A673 (cell line): ENCODE measurements around the gene CLK2. TPM values are rescaled to one million over a fixed set of nuclear protein-coding genes. Genes with fewer than 3 reads are reported as not detected.

Experiments used
- BruUV-seq: library from RNA; stranded (reverse); fragments of 400-500 nt; replicated peaks from 2 replicates; lab custom pipeline; 2021; lab: Mats Ljungman, UMichigan
- CTCF ChIA-PET: fragments of 300-600 bp; sonication (Branson Sonifier 250); formaldehyde crosslinking; loops from one replicate; lab custom pipeline; 2022; ENCODE audit warnings: antibody characterized with exemption; lab: Charles Lee
- POLR2A ChIA-PET: fragments of 300-600 bp; sonication (Branson Sonifier 250); formaldehyde crosslinking; loops from one replicate; lab custom pipeline; 2022; ENCODE audit warnings: antibody characterized with exemption; ENCODE audit not compliant: low non-redundant PET; lab: Charles Lee
- DNase-seq: peaks from one replicate; pipeline ENCODE4 v3.0.0-alpha.2; 2015; ENCODE audit warnings: low spot score
- H3K27ac ChIP-seq: fragments of 200-600 bp; sonication (generic); 2 replicates; pipeline ENCODE4 v1.5.1; 2016; ENCODE audit warnings: mixed run types, low read depth, mild to moderate bottlenecking, mixed read lengths, antibody characterized with exemption, low read length; ENCODE audit not compliant: poor library complexity, severe bottlenecking
- H3K27me3 ChIP-seq: fragments of 200-600 bp; sonication (generic); replicated peaks from 2 replicates; pipeline ENCODE4 v1.6.1; 2017; ENCODE audit warnings: mixed run types, low read depth, mild to moderate bottlenecking, mixed read lengths, antibody characterized with exemption, low read length; ENCODE audit not compliant: insufficient read depth, poor library complexity
- H3K36me3 ChIP-seq: fragments of 200-600 bp; sonication (generic); 2 replicates; pipeline ENCODE4 v1.6.1; 2016; ENCODE audit warnings: mixed run types, mild to moderate bottlenecking, mixed read lengths, antibody characterized with exemption, low read length; ENCODE audit not compliant: insufficient read depth, poor library complexity, severe bottlenecking
- H3K4me1 ChIP-seq: fragments of 200-600 bp; sonication (generic); 2 replicates; pipeline ENCODE4 v1.6.1; 2017; ENCODE audit warnings: mixed run types, mild to moderate bottlenecking, mixed read lengths, antibody characterized with exemption, low read length; ENCODE audit not compliant: insufficient read depth, poor library complexity, severe bottlenecking
- H3K4me3 ChIP-seq: fragments of 200-600 bp; sonication (generic); 2 replicates; pipeline ENCODE4 v1.5.1; 2016; ENCODE audit warnings: low read depth, mixed run types, mild to moderate bottlenecking, mixed read lengths, low read length; ENCODE audit not compliant: poor library complexity, severe bottlenecking
- H3K9me3 ChIP-seq: fragments of 200-600 bp; sonication (generic); 2 replicates; pipeline ENCODE4 v1.6.1; 2016; ENCODE audit warnings: mixed run types, low read depth, mild to moderate bottlenecking, mixed read lengths, antibody characterized with exemption, low read length; ENCODE audit not compliant: poor library complexity, severe bottlenecking
- EZH2 ChIP-seq: fragments of 200-600 bp; sonication (generic); IDR thresholded peaks from 2 replicates; pipeline ENCODE4 v1.6.1; 2017; ENCODE audit warnings: borderline replicate concordance, low read depth, mild to moderate bottlenecking, mixed read lengths, antibody characterized with exemption, low read length; ENCODE audit not compliant: poor library complexity, severe bottlenecking
- intact Hi-C: fragments of 100-400 bp; cut with micrococcal nuclease; formaldehyde crosslinking; loops from one replicate; pipeline ENCODE4 v1.10.0; 2022; ENCODE audit not compliant: unreplicated experiment
- total RNA-seq: library from RNA; stranded (reverse); gene quantifications from 2 replicates; pipeline ENCODE4 v1.2.3, GENCODE V29; 2021
- TF ChIP-seq, protein P1 (sequence below): fragments of 300-800, 200-600 bp; sonication (generic); conservative IDR thresholded peaks from 2 replicates; pipeline ENCODE4 v1.5.1; 2017; ENCODE audit warnings: low read depth, mild to moderate bottlenecking, antibody characterized with exemption, low read length, moderate library complexity, mixed read lengths

CLK2 gene
- total RNA-seq, 1 experiment from 2014 or later, result 70.2 TPM

DNA sequence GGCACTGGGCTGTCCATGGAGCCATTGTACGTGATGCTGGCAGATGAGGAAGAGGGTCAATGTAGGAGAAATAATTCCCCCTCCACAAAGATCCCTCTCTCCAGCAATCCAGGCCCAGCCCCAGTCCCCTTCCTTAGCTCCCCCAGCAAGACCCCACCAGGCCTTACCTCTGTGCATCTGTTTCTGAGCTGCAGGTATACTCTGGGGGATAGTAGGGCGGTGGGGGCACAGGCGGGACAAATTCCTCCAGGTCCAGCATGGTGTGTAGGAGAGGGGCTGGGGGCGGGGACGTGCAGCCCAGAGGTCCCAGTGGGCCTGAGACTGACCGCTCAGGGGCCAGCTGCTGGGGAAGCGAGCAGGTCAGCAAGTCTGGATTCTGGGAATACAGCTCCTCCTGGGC lies 21.7 kb downstream of the CLK2 start:
- Histone ChIP-seq H3K27me3 (no peaks in the 10 kb centered on the region), H3K4me1 (peaks cover 26% of the 10 kb centered on the region), H3K4me3 (no peak overlapping the region), H3K36me3 (peaks cover 21% of the 10 kb centered on the region), H3K27ac (peak overlapping the region; percentile 57), H3K9me3 (no peaks in the 10 kb centered on the region)
- CTCF ChIA-PET, result interaction anchor here (0.5 to 2.6 kb wide), 9 partner anchors 10 to 397 kb away, joined by 4 to 28 read pairs (median 7); partner anchors contain the start of genes CLK2, FDPS, PMVK and RUSC1
- no TSS peak for BruUV-seq
- no peak for DNase-seq
- no peak for TF ChIP-seq EZH2
- TF ChIP-seq, protein P1, sequence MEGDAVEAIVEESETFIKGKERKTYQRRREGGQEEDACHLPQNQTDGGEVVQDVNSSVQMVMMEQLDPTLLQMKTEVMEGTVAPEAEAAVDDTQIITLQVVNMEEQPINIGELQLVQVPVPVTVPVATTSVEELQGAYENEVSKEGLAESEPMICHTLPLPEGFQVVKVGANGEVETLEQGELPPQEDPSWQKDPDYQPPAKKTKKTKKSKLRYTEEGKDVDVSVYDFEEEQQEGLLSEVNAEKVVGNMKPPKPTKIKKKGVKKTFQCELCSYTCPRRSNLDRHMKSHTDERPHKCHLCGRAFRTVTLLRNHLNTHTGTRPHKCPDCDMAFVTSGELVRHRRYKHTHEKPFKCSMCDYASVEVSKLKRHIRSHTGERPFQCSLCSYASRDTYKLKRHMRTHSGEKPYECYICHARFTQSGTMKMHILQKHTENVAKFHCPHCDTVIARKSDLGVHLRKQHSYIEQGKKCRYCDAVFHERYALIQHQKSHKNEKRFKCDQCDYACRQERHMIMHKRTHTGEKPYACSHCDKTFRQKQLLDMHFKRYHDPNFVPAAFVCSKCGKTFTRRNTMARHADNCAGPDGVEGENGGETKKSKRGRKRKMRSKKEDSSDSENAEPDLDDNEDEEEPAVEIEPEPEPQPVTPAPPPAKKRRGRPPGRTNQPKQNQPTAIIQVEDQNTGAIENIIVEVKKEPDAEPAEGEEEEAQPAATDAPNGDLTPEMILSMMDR, result no peak
- intact Hi-C loops, result loop anchor here (2.0 to 10.0 kb wide), 2 partner anchors 253 to 341 kb away; no protein-coding TSS in a partner anchor
- POLR2A ChIA-PET, result interaction anchor here (0.5 kb wide), 1 partner anchor 10 kb away, joined by 4 read pairs; a partner anchor contains a TSS

DNA sequence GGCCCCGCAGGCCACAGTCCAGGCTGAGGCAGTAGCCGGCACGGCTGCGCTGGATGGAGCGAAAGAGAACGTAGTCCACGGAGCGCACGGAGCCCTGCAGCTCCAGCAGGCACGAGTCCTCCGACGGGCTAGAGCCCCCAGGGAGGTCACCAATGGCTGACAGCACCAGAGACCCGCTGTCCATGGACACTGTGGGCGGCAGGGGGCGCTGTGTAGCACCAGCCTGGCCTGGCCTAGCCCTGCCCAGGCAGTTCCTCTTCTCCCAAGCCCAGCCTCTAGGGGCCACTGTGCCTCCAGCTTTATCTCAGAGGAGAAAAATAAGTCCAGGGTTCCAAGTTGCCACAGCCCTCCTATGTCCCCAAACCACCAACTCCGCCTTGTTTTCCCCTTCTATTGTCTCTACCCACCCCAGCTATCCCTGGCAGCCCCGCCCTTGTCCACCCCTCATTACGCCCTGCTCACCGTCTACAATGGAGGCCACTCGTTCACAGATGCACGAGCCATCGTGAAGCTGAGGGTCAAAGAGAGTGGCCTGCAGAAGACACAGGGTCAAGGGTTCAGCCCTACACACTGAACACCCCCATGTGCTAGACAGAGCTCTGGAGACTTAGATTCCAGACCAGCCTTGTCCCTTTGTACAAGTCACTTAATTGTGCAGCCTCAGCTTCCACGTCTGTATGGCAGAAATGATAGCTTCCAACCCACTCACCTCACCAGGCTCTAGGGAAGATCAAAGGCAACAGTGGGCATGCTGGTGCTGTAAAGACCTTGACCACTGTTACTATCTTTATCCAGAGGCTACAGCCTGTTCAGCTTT lies 22.5 kb downstream of the CLK2 start:
- DNase-seq, result peak; percentile 98
- ChIA-PET POLR2A (no interaction called here), CTCF (interaction anchor here (0.5 to 2.6 kb wide), 15 partner anchors 10 to 398 kb away, joined by 3 to 28 read pairs (median 6); partner anchors contain the start of genes CLK2, FDPS, KRTCAP2 and PMVK)
- no peaks in the 10 kb centered on the region for H3K9me3 ChIP-seq
- H3K4me1 ChIP-seq, result peaks cover 23% of the 10 kb centered on the region
- peak overlapping the region; percentile 42 for H3K4me3 ChIP-seq
- H3K27me3 ChIP-seq, result no peaks in the 10 kb centered on the region
- no TSS peak for BruUV-seq
- no peak for TF ChIP-seq EZH2
- TF ChIP-seq, protein P1, result peak; percentile 100
- intact Hi-C loops, result loop anchor here (1.0 to 10.0 kb wide), 4 partner anchors 26 to 342 kb away; partner anchors contain the start of genes HCN3 and RUSC1
- peak overlapping the region; percentile 80 for H3K27ac ChIP-seq
- H3K36me3 ChIP-seq, result peaks cover 25% of the 10 kb centered on the region

DNA sequence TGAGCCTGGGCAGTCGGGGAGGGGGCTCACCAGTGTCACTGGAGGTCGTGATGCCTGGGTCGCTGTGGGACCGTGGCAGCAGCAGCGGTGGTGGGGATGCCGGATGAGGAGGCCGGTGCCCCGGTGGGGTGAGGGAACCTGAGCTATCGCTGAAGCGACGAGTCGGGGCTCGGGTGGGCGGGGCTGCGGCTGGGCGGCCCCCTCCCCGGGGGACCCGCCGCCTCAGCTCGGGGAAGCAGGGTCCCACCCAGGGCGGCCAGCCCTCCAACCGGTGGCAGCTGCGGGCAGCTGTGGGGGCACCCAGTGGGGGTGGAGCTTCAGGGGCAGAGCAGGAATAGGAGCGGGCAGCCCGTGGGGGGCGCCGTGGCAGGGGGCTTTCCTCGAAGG lies 23.1 kb downstream of the CLK2 start:
- DNase-seq, result no peak
- Histone ChIP-seq H3K36me3 (peaks cover 25% of the 10 kb centered on the region), H3K4me1 (peaks cover 22% of the 10 kb centered on the region), H3K27ac (peak overlapping the region; percentile 80), H3K27me3 (no peaks in the 10 kb centered on the region), H3K4me3 (peak overlapping the region; percentile 42), H3K9me3 (no peaks in the 10 kb centered on the region)
- CTCF ChIA-PET, result interaction anchor here (0.5 to 2.6 kb wide), 13 partner anchors 9 to 398 kb away, joined by 3 to 28 read pairs (median 6); partner anchors contain the start of genes CLK2, FDPS, KRTCAP2 and RUSC1
- POLR2A ChIA-PET, result no interaction called here
- intact Hi-C loops, result loop anchor here (1.0 to 10.0 kb wide), 4 partner anchors 27 to 343 kb away; partner anchors contain the start of genes HCN3 and RUSC1
- BruUV-seq, result no TSS peak
- no peak for TF ChIP-seq EZH2
- TF ChIP-seq, protein P1, result no peak
